Suppressor macrophage treated with lipopolysaccharide for 1 hour (primary cell): ENCODE data around the gene IQCF2.
"Not testable (repeated sequence)": the region's sequence is repeated elsewhere in the genome, so short reads cannot be mapped to it uniquely, and the experiment has no call there.

Experiments used
- DNase-seq, 3 donors: peaks; one replicate each; pipeline ENCODE4 v3.0.0-alpha.2; 2020 to 2022

The IQCF2 gene

DNA sequence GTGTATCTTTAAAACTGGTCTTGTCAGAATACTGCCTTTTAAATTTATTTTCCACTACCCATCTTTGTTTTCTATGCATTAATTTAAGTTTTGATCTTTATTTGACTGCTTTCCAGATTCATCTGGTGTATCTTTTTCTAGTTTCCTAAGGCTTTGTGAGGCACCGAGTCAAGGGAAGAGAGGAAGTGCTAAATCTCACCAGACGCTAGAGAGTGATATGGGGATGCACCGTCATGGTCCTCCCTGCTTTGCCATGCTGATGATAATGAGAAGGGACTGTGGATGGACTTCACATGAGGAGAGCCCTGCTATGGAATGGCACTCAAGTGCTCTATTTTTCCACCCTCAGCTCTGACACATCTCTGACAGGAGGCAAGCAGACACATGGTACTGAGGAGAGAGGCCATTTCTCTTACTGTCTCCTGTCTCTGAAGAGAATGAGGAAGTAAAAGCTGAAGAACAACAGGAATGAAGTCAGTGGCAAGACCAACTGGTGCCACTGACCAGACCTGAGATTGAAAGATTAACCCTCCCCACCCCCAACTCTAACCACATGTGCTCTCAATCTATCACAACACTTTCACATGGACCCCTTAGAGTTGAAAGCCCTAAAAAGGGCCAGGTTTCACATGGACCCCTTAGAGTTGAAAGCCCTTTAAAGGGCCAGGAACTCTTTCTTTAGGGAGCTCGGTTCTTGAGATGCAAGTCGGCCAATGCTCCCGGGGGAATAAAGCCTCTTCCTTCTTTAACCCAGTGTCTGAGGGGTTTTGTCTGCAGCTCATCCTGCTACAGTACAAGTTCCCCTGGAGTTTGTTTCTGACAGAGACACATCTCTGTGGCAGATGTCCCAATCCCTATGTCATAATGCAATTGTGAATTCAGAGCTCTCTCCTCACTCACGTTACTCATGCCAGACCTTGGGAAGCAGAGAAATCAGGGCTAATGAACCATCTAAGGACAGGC lies at the start of gene IQCF2:
TSS of gene IQCF2 (plus strand) at position 913 of the 963 bp plus-strand sequence. CDS start 52 bp downstream, outside the sequence.
- peak in 2 of 3 donors; percentile 2 to 5 for DNase-seq

DNA sequence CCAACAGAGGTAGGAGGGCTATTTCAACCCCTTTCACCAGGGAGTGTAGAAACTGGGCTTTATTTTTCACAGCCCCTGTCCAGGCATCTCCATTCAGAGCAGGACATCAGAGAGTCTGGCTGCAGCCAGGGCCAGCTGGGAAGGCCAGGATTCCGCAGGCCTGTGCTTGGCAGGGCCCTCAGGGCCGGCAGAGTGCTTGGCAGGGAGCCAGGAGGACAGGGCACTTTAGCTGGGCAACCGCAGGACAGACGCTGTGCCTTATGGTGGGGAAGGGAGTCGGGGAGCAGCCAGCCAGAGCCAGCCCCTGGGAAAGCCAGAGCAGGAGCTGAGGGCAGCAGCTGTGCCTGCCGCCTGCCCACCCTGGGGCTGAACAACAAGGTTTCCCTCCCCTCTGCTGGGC lies 47.9 kb upstream of the IQCF2 start:
- DNase-seq = no peak

DNA sequence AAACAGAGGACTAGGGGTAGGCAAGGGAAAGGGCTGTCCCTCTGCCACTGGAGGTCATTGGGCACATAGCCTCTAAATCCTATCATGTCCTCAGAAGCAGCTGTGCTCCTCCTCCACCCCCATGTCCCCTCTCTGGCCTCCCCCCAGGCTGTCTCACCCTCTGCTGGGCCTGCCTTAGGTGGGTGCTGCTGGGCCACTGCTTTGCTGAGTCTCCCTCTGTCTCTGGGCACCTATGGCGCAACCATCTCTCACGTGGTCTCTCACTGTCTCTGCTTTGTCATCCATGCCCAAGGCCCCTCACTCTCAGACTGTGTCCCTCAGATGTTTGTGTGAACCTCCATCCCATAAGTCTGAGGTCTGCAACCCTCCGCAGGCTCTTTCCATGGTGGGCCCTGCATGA lies 47.4 kb upstream of the IQCF2 start:
- no peak for DNase-seq

DNA sequence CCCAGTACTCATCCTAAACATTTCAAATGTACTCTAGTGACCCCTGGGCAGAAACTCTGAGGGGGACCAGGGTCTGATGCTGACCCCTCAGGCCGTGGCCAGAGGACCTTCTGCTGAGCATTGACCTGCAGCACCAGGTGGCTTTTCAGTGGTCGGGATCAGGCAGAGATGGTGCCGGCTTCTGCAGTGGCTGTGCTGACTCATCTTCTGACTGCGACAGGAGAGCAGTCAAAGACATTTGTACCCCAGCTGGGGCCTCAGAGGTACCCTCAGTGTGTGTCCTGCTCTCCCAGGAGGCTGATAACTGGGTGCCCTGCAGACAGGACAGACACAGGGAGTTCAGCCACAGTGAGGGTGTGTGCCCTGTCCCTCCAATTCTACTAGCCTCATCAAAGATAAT lies 45.8 kb upstream of the IQCF2 start:
- no peak for DNase-seq

DNA sequence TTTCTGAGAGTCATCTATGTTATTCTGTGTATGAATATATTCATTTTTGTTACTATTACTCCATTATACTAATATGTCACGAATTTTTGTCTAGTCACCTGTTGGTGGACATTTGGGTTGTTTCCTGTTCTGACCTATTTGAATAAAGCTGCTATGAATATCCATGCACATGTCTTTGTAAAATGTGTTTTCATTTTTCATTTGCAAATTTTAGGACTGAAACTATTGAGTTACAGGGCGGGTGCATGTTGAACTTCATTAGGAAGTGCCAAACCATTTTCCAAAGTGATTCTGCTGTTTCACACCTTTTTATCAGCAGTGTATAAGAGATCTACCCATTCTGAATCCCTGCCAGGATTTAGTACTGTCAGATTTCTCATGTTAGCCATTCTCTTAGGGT lies 44.7 kb upstream of the IQCF2 start:
- DNase-seq = no peak

DNA sequence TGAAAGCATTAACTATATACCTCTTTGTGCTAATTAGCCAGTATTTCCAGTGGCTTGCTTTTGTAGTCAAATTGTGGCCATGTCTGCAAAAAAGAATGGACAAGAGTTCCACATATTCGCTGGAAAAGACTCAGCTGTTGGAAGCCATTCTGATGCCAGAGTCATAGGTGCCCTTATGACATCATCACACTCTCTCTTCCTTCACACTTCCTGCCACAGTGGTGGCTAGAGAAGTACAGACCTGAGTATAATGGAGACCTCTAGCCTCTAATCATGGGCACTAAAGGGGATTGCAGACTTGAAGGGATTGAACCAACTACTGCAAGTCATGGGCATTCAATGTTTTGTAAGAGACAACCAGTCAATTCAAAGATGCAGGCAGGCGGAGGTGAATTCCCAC lies 44.0 kb upstream of the IQCF2 start:
- no peak for DNase-seq

DNA sequence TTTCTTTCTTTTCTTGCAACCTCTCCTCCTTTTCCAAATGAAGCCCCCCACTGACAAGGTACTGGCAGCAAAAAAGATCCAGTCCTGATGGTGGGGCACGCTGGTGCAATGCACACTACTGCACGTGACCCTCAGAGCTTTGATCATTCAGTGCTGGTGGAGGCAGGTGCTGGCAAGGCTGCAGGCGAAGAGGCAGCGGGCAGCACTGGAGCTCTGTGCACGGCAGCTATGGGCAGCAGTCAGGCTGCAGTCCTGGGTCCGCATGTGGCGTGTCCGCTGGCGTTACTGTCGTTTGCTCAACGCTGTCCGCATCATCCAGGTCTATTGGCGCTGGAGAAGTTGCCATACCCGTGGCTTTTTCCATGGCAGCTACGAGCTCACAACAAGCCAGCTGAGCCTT lies 42.3 kb upstream of the IQCF2 start:
- DNase-seq = no peak

DNA sequence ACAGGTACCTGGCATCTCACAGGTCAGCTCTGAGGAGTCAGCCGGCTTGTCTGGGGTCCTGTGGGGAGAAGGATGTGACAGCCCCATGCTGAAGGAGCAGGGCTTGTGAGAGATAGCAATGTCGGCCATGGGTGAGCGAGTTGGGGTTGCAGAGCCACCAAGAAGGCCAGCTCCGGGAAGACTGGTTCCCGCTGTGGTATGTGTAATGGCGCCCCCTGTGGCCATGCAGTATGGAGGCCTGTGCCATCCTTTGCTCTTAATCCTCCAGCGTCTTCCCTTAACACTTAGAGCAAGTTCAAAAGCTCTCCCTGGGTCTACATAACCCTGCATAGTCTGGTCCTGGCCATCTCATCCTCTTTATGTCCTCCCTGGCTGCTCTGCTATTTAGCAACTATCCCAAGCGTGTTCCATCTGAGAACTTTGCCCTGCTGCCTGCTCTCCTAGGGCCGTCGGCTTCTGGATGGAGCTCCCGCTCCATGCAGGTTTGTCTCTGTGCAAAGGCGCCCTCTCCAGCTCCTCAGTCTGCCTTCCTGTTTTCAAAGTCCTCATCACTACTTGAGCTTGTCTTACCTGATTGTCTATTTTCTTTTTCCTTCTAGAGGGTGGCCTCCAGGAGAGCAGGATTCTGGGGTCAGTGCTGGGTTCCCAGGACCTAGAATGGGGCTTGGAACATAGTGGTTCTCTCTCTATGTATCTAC lies 41.6 kb upstream of the IQCF2 start:
- DNase-seq = peak in 2 of 3 donors; percentile 4 to 8

DNA sequence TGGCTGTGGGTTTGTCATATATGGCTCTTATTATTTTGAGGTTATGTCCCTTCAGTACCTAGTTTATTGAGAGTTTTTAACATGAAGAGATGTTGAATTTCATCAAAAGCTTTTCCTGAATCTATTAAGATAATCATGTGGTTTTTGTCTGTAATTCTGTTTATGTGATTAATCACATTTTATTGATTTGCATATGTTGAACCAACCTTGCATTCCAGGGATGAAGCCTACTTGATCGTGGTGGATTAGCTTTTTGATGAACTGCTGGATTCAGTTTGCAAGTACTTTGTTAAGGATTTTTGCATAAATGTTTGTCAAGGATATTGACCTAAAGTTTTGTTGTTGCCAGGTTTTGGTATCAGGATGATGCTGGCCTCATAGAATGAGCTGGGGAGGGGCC lies 33.1 kb upstream of the IQCF2 start:
- DNase-seq = no peak

DNA sequence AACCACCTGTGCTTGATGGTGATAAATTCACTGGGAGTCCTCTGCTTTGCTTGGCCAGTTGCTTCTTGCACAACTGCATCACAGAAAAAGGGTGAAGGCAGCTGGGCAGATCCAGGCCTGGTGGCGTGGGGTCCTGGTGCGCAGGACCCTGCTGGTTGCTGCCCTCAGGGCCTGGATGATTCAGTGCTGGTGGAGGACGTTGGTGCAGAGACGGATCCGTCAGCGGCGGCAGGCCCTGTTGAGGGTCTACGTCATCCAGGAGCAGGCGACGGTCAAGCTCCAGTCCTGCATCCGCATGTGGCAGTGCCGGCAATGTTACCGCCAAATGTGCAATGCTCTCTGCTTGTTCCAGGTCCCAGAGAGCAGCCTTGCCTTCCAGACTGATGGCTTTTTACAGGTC lies 31.1 kb upstream of the IQCF2 start:
- DNase-seq = no peak

DNA sequence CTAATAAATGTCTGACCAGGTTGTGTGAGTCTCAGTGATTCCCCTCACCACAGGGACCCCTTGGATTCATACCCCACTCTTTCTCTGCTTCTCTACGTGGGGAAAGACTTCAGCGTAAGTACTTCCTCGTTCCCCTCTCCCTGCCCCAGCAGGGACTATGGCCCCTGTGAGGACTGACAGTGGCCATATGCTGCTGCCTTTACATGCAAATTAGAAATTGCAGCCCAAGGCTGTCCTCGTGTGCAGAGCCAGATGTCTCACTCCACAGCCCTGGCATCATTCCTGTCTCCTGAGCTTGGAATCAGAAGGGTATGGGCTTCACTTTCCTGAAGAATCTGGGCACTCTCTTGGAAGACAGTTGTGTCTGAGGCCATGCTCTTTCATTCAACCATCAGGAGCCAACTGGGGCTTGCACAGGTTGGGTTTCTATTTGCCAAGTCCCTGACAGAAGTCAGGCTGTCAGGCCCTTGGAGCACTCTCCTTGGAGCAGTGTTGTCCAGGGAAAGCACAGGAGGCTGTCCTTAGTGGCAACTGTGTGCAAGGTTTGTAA lies 30.5 kb upstream of the IQCF2 start:
- DNase-seq = no peak

DNA sequence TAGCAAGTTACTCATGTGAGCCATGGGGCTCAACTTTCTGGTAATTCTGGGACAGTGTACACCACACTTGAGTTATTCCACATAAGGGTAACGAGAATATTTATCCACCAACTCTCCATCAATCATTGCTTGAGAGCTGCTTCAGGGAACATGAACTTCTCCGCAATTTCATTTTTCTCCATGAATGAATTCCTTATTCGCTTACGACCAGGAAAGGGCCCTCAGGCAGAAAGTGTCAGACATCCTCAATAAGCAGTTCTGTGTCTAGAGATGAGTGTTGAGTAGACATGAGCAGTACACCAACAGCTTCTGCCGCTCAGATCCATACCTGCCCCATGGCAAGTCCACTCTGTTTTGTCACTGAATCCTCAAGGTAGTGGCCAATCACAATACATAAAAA lies 24.8 kb upstream of the IQCF2 start:
- DNase-seq = no peak

DNA sequence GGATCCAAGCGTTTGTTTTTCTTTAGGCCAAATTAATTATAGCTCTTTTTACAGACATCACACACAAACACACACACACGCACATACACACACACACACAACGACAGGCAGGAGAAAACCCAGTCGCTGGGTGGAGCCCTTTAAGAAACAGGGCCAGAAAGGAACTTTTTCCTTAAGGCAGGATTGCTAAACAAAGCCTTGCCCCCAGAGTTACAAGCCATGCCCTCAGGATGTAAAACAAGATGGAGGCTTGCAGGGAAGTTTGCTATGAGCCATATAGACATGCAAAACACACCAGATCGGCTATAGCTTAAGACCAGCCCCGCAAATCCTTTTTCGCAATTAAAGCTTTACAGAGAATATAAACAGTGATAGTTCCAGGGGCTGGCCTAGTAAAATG lies 16.3 kb upstream of the IQCF2 start:
- no peak for DNase-seq

DNA sequence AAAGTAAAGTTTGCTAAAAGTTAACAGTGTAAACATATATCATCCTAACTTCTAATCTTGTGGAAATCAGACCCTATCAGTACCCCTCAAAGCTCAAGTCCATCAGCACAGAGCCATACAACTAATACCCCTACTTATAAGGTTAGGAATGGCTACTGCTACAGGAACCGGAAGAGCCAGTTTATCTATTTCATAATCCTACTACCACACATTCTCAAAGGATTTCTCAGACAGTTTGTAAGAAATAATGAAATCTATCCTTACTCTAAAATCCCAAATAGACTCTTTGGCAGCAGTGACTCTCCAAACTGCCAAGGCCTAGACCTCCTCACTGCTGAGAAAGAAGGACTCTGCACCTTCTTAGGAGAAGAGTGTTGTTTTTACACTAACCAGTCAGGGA lies 6.0 kb upstream of the IQCF2 start:
- DNase-seq = not testable (repeated sequence)

DNA sequence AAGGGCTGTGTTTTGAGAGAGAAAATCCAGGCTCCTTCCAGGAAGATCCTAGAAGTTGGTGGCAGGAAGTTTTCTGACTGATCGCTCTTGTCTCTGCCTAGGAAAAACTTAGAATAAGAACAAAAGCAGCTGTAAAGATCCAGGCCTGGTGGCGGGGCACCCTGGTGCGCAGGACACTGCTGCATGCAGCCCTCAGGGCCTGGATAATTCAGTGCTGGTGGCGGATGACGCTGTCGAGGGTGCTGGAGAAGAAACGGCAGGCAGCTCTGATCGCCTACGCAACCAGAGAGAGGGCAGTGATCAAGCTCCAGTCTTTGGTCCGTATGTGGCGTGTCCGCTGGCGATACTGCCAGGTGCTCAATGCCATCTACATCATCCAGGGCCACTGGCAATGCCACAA lies 1.5 kb downstream of the IQCF2 start:
- DNase-seq = no peak

DNA sequence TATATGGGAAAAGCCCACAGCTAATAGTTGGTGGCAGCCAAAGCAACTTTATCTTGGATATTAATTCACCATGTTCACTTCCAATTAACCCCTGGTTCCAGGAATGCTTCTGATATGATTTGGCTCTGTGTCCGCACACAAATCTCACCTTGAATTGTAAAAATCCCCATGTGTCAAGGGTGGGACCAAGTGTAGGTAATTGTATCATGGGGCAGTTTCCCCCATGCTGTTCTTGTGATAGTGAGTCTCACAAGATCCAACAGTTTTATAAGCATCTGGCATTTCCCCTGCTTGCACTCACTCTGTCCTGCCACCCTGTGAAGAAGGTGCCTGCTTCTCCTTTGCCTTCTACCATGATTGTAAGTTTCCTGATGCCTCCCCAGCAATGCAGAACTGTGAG lies 7.5 kb downstream of the IQCF2 start:
- not testable (repeated sequence) for DNase-seq

DNA sequence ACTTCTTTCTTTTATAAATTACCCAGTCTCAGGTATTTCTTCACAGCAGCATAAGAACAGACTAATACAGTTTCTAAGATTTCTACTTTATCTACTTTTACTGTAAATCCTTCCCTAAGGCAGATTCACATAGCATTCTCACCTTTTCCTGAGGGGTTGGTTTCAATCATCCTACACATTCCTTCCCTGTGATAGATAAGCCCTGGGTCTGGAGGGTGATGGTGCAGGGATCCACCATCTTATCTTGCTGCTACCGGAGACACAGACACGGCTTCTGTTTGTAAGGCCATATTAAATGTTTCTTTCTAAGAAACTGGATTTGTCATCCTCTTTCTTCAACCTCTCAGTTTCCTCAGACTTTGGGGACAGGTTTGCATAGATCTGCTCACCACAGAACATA lies 7.9 kb downstream of the IQCF2 start:
- DNase-seq = no peak

DNA sequence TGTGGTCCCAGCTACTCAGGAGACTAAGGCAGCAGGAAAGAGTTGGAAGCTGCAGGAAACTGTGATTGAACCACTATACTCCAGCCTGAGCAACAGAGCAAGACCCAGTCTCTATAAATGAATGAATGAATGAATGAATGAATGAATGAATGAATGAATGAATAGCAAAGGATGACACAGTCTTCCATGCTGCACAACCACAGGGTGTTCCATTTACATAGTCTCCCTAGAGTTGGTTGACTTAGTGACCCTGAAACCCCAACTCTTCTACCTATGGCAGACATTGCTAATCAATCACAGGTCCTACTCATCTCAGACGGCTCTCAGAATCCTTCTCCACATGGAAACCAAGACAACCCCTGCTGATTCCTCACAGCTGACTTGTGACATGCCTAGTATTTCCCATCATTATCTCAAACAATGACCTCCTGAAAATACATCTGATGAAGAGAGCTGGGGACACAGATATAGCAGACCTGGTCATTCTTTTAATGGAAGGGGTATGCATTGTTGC lies 11.9 kb downstream of the IQCF2 start:
- no peak for DNase-seq

DNA sequence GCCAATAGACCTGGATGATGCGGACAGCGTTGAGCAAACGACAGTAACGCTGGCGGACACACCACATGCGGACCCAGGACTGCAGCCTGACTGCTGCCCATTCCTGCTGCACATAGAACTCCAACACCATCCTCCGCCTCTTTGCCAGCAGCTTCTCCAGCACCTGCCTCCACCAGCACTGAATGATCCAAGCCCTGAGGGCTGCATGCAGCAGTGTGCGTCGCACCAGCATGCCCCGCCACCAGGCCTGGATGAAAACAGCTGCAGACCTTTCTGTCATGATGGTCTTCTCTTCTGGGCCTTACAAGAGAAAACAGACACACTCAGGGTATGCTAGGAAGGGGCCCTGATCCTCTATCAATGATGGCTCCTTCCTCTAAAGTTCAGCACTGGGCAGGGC lies 12.5 kb downstream of the IQCF2 start:
- no peak for DNase-seq

DNA sequence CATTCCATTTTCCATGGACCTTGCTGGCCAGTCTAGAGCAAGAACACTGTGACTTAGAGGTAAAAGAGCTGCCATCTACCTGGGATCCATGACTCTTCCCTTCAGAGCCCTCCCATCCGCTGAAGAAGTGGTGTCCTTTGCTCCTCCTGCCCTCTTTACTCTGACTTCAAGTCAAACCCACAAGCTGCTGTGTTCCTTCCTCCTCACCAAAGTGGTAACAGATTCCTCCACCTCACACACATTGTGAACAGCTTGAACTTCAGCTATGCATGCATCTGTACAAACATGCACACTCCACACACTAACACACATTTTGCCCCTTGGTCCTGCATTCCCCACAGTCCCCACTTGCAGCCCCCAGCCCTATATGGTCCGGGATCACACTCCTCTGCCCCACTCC lies 13.0 kb downstream of the IQCF2 start:
- no peak for DNase-seq

DNA sequence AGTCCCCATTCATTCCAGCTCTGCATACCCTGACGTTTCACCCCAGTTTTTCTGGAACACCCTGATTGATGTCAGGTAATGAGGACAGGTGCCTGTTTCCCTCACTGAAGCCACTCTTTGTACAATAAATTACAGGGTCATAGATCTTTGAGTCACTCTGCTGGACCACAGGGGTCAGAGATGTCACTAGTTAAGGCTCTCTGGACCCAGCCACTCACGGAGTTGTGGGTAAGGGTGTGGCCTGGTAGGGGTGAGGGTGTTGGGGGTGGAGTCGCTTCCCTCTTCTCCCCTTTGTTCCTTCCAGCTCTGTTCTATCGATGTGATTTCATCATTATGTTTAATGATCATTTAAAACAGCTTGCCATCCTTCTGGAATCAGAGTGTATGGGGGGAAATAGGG lies 13.5 kb downstream of the IQCF2 start:
- no peak for DNase-seq

DNA sequence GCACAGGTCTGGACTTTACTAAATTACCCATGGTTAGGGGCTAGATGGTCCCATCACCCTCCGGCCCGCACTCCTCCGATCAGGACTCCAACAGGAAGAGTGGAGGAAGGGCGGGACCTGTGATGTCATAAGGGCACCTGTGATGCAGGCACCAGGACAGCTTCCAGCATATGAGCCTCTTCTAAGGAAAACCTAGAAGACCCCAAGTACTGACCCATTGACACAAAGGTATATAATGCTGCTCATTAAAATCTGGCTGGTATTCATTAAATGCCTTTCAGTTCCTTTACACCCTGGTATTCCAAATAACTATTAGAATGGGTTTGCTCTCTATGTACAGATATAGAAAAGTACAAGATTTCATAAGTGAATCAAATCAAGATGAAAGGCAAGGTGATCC lies 14.1 kb downstream of the IQCF2 start, which contains the start of gene IQCF5:
TSS of gene IQCF5 (minus strand) at position 101 of the 400 bp plus-strand sequence. CDS start at position 31, 70 bp downstream.
- no peak for DNase-seq

DNA sequence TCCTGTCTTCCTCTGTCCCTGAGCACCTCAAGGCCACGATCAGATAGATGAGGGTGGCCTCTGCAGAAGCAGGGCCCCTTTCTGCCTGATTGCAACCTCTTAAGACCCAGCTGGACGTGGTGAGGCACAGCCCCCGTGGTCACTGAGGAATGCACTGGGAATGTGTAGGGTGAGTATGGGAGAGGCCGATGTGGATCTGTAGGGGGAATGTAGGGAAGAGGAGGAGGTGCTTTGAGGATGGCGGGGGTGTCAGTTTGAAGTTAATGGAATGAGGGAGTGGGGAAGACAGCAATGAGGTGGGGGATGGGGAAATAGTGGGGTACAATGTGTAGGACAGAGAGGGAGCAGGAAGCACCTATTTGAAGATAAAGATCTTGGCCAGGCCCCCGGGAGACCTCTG lies 14.8 kb downstream of the IQCF2 start:
- DNase-seq = no peak

DNA sequence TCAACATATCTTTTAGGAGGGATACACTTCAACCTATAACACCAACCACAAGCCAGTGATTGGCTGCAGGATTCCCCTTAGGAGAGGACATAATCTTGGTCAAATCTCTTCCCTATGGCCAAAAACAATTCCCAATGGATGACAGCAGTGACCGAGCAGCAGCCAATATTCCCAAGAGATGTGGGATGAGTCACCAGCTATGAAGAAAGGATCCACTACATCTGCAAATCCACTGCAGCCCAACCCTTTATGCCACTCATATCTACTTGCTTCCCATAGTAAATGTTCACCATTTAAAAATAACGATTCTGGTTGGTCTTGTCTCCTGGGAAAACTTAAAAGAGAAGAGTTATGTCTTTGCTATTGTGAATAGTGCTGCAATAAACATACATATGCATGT lies 18.5 kb downstream of the IQCF2 start:
- no peak for DNase-seq
